MCF 10A (cell line): ENCODE data around the gene ACE. TPM values are rescaled to one million over a fixed set of nuclear protein-coding genes. Genes with fewer than 3 reads are reported as not detected.

Source experiments
- BruUV-seq: library from RNA; stranded (reverse); fragments of 400-500 nt; replicated peaks from 2 replicates; lab custom pipeline; 2021; lab: Mats Ljungman, UMichigan
- CTCF ChIA-PET: fragments of 300-600 bp; sonication (Branson Sonifier 250); formaldehyde crosslinking; extraction: SDS; loops from one replicate; lab custom pipeline; 2021; ENCODE audit warnings: antibody characterized with exemption, inconsistent platforms; lab: Yijun Ruan, JAX
- POLR2A ChIA-PET: fragments of 300-600, 350-650 bp; sonication (Branson Sonifier 250); formaldehyde crosslinking; extraction: SDS; loops from one replicate; lab custom pipeline; 2020; ENCODE audit warnings: antibody characterized with exemption, inconsistent platforms; lab: Yijun Ruan, JAX
- DNase-seq: peaks from one replicate; pipeline ENCODE4 v3.0.0-alpha.2; 2018; ENCODE audit not compliant: unreplicated experiment
- H3K27ac Mint-ChIP-seq: one replicate; pipeline ENCODE4 v1.8.0; 2022; ENCODE audit warnings: mild to moderate bottlenecking, low read depth, mixed read lengths; ENCODE audit not compliant: unreplicated experiment
- H3K27me3 Mint-ChIP-seq: one replicate; pipeline ENCODE4 v1.8.0; 2022; ENCODE audit warnings: mixed read lengths; ENCODE audit not compliant: insufficient read depth, unreplicated experiment
- H3K36me3 Mint-ChIP-seq: one replicate; pipeline ENCODE4 v1.8.0; 2022; ENCODE audit warnings: mild to moderate bottlenecking, moderate library complexity, mixed read lengths; ENCODE audit not compliant: insufficient read depth, unreplicated experiment
- H3K4me1 Mint-ChIP-seq: one replicate; pipeline ENCODE4 v1.8.0; 2022; ENCODE audit warnings: mixed read lengths; ENCODE audit not compliant: insufficient read depth, unreplicated experiment
- H3K4me3 Mint-ChIP-seq: one replicate; pipeline ENCODE4 v1.8.0; 2022; ENCODE audit warnings: mild to moderate bottlenecking, moderate library complexity, mixed read lengths; ENCODE audit not compliant: unreplicated experiment
- H3K9me3 Mint-ChIP-seq: one replicate; pipeline ENCODE4 v1.8.0; 2022; ENCODE audit warnings: mixed read lengths; ENCODE audit not compliant: unreplicated experiment
- CTCF ChIP-seq: fragments of 200-600 bp; IDR thresholded peaks from one replicate; pipeline ENCODE4 v1.8.0; 2022; ENCODE audit warnings: antibody characterized with exemption, mild to moderate bottlenecking; ENCODE audit not compliant: unreplicated experiment
- intact Hi-C: fragments of 100-400 bp; cut with micrococcal nuclease; formaldehyde crosslinking; loops from 2 replicates; pipeline ENCODE4 v1.14.1; 2022
- total RNA-seq: library from RNA; stranded (reverse); gene quantifications from 2 replicates; pipeline ENCODE4 v1.2.3, GENCODE V29; 2022

ACE gene
- total RNA-seq, 1 experiment from 2014 or later = 0.30 TPM

GRCh38 chr17:63431939-63432804 is 44.7 kb upstream of the ACE start:
- no peaks in the 10 kb centered on the region for H3K9me3 Mint-ChIP-seq
- no TSS peak for BruUV-seq
- H3K27ac Mint-ChIP-seq = peak overlapping the region; percentile 55
- CTCF ChIA-PET = interaction anchor here (0.9 to 18.1 kb wide), 4 partner anchors 15 to 180 kb away, joined by 3 to 216 read pairs (median 14); partner anchors contain the start of genes ACE and CYB561
- no peaks in the 10 kb centered on the region for H3K27me3 Mint-ChIP-seq
- intact Hi-C loops = no loop called here
- POLR2A ChIA-PET = interaction anchor here (0.6 to 1.5 kb wide), 5 partner anchors 8 to 431 kb away, joined by 3 to 6 read pairs (median 3); partner anchors contain the start of gene CYB561
- no peak for DNase-seq
- peaks cover 31% of the 10 kb centered on the region for H3K36me3 Mint-ChIP-seq
- TF ChIP-seq CTCF = no peak
- peaks cover 36% of the 10 kb centered on the region for H3K4me1 Mint-ChIP-seq
- no peak overlapping the region for H3K4me3 Mint-ChIP-seq

- Mint-ChIP-seq H3K27me3 (no peaks in the 10 kb centered on the region), H3K4me3 (no peak overlapping the region), H3K27ac (peak overlapping the region; percentile 55), H3K4me1 (peaks cover 36% of the 10 kb centered on the region), H3K9me3 (no peaks in the 10 kb centered on the region), H3K36me3 (peaks cover 31% of the 10 kb centered on the region)
- no peak for TF ChIP-seq CTCF
- intact Hi-C loops = loop anchor here (2.0 kb wide), 1 partner anchor 45 kb away; no protein-coding TSS in a partner anchor
- BruUV-seq = TSS peak; percentile 34
- peak; percentile 83 for DNase-seq
- POLR2A ChIA-PET = interaction anchor here (0.5 to 3.6 kb wide), 17 partner anchors 8 to 541 kb away, joined by 3 to 31 read pairs (median 4); partner anchors contain the start of genes CYB561, DCAF7 and TACO1
- CTCF ChIA-PET = interaction anchor here (0.5 to 18.1 kb wide), 13 partner anchors 8 to 399 kb away, joined by 3 to 216 read pairs (median 15); partner anchors contain the start of genes ACE and CYB561
Measured at GRCh38 chr17:63433746-63434591, 42.9 kb upstream of the ACE start.

- no peak overlapping the region for H3K27ac Mint-ChIP-seq
- peak; percentile 94 for DNase-seq
- CTCF ChIA-PET = interaction anchor here (0.6 to 18.1 kb wide), 14 partner anchors 9 to 340 kb away, joined by 3 to 216 read pairs (median 4); partner anchors contain the start of genes ACE and CYB561
- peaks cover 29% of the 10 kb centered on the region for H3K36me3 Mint-ChIP-seq
- BruUV-seq = no TSS peak
- intact Hi-C loops = loop anchor here (2.0 kb wide), 1 partner anchor 44 kb away; no protein-coding TSS in a partner anchor
- H3K27me3 Mint-ChIP-seq = no peaks in the 10 kb centered on the region
- H3K4me3 Mint-ChIP-seq = peak overlapping the region; percentile 13
- POLR2A ChIA-PET = interaction anchor here (0.6 to 3.6 kb wide), 13 partner anchors 9 to 200 kb away, joined by 3 to 31 read pairs (median 4); partner anchors contain the start of genes CYB561, DCAF7 and MAP3K3
- H3K4me1 Mint-ChIP-seq = peaks cover 43% of the 10 kb centered on the region
- H3K9me3 Mint-ChIP-seq = no peaks in the 10 kb centered on the region
- TF ChIP-seq CTCF = peak; percentile 52
Measured at GRCh38 chr17:63434951-63435571, 41.8 kb upstream of the ACE start.
